Nephron progenitor cell (in vitro differentiated cells): ENCODE data around the gene UBE2R2.
"Not testable (repeated sequence)": the region's sequence is repeated elsewhere in the genome, so short reads cannot be mapped to it uniquely, and the experiment has no call there.

Experiments used
- DNase-seq: peaks from one replicate; pipeline ENCODE4 v3.0.0; 2021
- H3K27ac Mint-ChIP-seq: 2 replicates; pipeline ENCODE4 v1.8.0; 2021; ENCODE audit warnings: mild to moderate bottlenecking, moderate library complexity, mixed read lengths
- H3K27me3 Mint-ChIP-seq: 2 replicates; pipeline ENCODE4 v1.8.0; 2021; ENCODE audit warnings: mild to moderate bottlenecking, low read depth, mixed read lengths; ENCODE audit not compliant: poor library complexity
- H3K36me3 Mint-ChIP-seq: 2 replicates; pipeline ENCODE4 v1.8.0; 2021; ENCODE audit warnings: low read depth, mixed read lengths
- H3K4me1 Mint-ChIP-seq: 2 replicates; pipeline ENCODE4 v1.8.0; 2021; ENCODE audit warnings: mixed read lengths
- H3K4me3 Mint-ChIP-seq: 2 replicates; pipeline ENCODE4 v1.8.0; 2021; ENCODE audit warnings: mild to moderate bottlenecking, moderate library complexity, mixed read lengths
- H3K9me3 Mint-ChIP-seq: 2 replicates; pipeline ENCODE4 v1.8.0; 2021; ENCODE audit warnings: mild to moderate bottlenecking, moderate library complexity, mixed read lengths
- CTCF ChIP-seq: fragments of 200-600 bp; sonication (generic); IDR thresholded peaks from 2 replicates; pipeline ENCODE4 v1.5.0; 2021; ENCODE audit warnings: antibody characterized with exemption

Gene UBE2R2

GRCh38 chr9:33820231-33820745 lies 3.3 kb downstream of the UBE2R2 start:
- no peak overlapping the region for H3K27ac Mint-ChIP-seq
- TF ChIP-seq CTCF = no peak
- H3K36me3 Mint-ChIP-seq = peaks cover 50% of the 10 kb centered on the region
- peak overlapping the region; percentile 97 for H3K4me3 Mint-ChIP-seq
- no peak for DNase-seq
- peaks cover 12% of the 10 kb centered on the region for H3K9me3 Mint-ChIP-seq
- no peaks in the 10 kb centered on the region for H3K27me3 Mint-ChIP-seq
- H3K4me1 Mint-ChIP-seq = peaks cover 39% of the 10 kb centered on the region

GRCh38 chr9:33823801-33824200 lies 6.8 kb downstream of the UBE2R2 start:
- H3K27me3 Mint-ChIP-seq = no peaks in the 10 kb centered on the region
- H3K36me3 Mint-ChIP-seq = peaks cover 65% of the 10 kb centered on the region
- H3K4me3 Mint-ChIP-seq = no peak overlapping the region
- TF ChIP-seq CTCF = no peak
- H3K4me1 Mint-ChIP-seq = peaks cover 23% of the 10 kb centered on the region
- DNase-seq = no peak
- no peak overlapping the region for H3K27ac Mint-ChIP-seq
- peaks cover 23% of the 10 kb centered on the region for H3K9me3 Mint-ChIP-seq

GRCh38 chr9:33827285-33827684 lies 10.3 kb downstream of the UBE2R2 start:
- not testable (repeated sequence) for H3K27ac Mint-ChIP-seq, H3K27me3 Mint-ChIP-seq, H3K4me1 Mint-ChIP-seq, H3K4me3 Mint-ChIP-seq, DNase-seq
- H3K9me3 Mint-ChIP-seq = peaks cover 23% of the 10 kb centered on the region
- peaks cover 49% of the 10 kb centered on the region for H3K36me3 Mint-ChIP-seq

- not testable (repeated sequence) for DNase-seq, H3K27me3 Mint-ChIP-seq, H3K27ac Mint-ChIP-seq, H3K4me1 Mint-ChIP-seq, H3K4me3 Mint-ChIP-seq
- peaks cover 16% of the 10 kb centered on the region for H3K9me3 Mint-ChIP-seq
- H3K36me3 Mint-ChIP-seq = peaks cover 38% of the 10 kb centered on the region
Observed at GRCh38 chr9:33829641-33830230, 12.8 kb downstream of the UBE2R2 start.

GRCh38 chr9:33835625-33836260 lies 18.8 kb downstream of the UBE2R2 start:
- no peaks in the 10 kb centered on the region for H3K9me3 Mint-ChIP-seq
- H3K27me3 Mint-ChIP-seq = no peaks in the 10 kb centered on the region
- H3K4me1 Mint-ChIP-seq = no peaks in the 10 kb centered on the region
- TF ChIP-seq CTCF = no peak
- H3K27ac Mint-ChIP-seq = peak overlapping the region; percentile 89
- no peak for DNase-seq
- no peak overlapping the region for H3K4me3 Mint-ChIP-seq
- H3K36me3 Mint-ChIP-seq = peaks cover 22% of the 10 kb centered on the region

GRCh38 chr9:33836261-33836660 lies 19.3 kb downstream of the UBE2R2 start:
- DNase-seq, H3K27me3 Mint-ChIP-seq, H3K27ac Mint-ChIP-seq, H3K4me3 Mint-ChIP-seq, H3K9me3 Mint-ChIP-seq, H3K4me1 Mint-ChIP-seq: not testable (repeated sequence)
- peaks cover 23% of the 10 kb centered on the region for H3K36me3 Mint-ChIP-seq

GRCh38 chr9:33837138-33837537 lies 20.2 kb downstream of the UBE2R2 start:
- no peak for TF ChIP-seq CTCF
- Mint-ChIP-seq H3K4me3 (no peak overlapping the region), H3K27me3 (no peaks in the 10 kb centered on the region), H3K27ac (no peak overlapping the region), H3K36me3 (peaks cover 30% of the 10 kb centered on the region), H3K4me1 (no peaks in the 10 kb centered on the region), H3K9me3 (no peaks in the 10 kb centered on the region)
- no peak for DNase-seq
